AG09319 (cell line): ENCODE measurements around the gene SERTAD3.

Experiments
- DNase-seq: peaks from one replicate; pipeline ENCODE4 v3.0.0-alpha.2; 2010; ENCODE audit warnings: low read depth; ENCODE audit errors: extremely low read depth
- TF ChIP-seq, protein P1 (sequence below): IDR thresholded peaks from 2 replicates; pipeline ENCODE4 v1.5.1; 2011; ENCODE audit warnings: low read depth, mild to moderate bottlenecking, inconsistent platforms, low read length, moderate library complexity

Gene SERTAD3

GRCh38 chr19:40416918-40417642 lies 27.1 kb downstream of the SERTAD3 start:
- TF ChIP-seq, protein P1, sequence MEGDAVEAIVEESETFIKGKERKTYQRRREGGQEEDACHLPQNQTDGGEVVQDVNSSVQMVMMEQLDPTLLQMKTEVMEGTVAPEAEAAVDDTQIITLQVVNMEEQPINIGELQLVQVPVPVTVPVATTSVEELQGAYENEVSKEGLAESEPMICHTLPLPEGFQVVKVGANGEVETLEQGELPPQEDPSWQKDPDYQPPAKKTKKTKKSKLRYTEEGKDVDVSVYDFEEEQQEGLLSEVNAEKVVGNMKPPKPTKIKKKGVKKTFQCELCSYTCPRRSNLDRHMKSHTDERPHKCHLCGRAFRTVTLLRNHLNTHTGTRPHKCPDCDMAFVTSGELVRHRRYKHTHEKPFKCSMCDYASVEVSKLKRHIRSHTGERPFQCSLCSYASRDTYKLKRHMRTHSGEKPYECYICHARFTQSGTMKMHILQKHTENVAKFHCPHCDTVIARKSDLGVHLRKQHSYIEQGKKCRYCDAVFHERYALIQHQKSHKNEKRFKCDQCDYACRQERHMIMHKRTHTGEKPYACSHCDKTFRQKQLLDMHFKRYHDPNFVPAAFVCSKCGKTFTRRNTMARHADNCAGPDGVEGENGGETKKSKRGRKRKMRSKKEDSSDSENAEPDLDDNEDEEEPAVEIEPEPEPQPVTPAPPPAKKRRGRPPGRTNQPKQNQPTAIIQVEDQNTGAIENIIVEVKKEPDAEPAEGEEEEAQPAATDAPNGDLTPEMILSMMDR, result no peak
- DNase-seq, result no peak

- TF ChIP-seq, protein P1, result no peak
- no peak for DNase-seq
These were observed 28.4 kb downstream of the SERTAD3 start for GRCh38 chr19:40415768-40416167.

DNA sequence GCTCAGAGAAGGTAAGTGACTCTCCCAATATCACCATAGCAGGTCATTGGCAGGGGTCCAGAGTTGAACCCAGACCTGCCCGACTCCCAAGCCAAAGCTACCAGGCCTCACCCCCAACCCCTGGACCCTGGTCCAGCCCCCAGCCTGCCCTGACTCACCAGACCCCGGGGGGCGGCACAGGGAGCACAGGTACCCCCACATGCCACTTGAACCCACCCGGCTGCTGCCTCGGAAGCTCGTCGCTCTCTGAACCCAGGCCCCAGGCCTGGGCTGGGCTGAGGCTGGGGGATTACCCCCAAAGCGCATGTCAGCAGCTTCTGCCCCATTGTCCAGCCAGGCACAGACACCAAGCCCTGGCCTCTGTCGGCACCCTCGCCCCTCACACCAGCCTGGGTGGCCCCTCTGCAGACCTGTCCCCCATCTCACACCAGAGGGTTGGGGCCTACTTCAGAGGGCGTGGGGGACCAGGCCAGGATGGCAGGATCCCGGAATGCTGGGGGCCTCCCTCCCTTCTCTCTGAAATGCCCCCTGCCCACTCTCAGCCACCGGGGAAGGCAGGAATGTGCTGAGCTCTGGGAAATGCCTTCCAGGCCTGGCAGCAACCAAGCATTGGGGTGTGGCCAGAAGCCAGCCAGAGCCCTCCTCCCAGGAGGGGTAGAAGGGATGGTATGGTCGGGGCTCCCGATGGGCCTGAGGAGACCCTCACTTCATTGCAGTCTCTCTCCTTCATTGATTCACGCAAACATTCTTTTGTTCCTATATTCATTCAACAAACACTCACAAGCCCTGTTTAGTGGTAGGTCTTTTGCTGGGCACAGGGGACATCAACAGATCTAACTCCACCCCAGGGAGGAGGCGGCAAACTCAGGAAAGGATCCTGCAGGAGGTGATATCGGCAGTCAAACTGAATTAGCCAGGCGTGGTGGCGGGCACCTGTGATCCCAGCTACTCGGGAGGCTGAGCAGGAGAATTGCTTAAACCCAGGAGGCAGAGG lies 29.3 kb downstream of the SERTAD3 start:
- DNase-seq, result no peak

DNA sequence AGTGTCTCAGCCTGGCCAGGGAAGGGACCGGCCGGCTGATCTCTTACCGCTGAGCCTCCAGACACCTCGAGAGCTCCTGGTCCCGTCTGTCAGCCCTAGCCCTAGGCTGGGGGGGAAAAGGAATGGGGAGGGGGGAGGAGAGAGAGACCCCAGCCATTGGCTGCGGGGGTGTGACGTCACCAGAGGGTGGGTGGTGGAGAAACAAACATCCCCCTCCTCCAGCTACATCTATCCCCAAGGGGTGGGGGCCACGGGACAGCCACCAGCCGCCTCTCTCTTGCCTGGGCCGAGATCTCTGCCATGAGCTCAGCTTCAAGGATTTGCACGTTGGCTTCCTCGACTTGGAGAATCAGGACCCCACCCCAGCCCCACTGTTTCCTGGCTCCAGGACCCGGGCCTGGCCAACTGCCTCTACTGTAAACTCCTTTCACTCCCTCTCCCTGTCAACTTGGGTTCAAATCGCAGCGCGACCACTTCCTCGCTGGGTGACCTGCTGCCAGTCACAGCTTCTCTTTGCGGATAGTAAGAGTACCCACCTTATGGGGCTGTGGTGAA lies 30.8 kb downstream of the SERTAD3 start, which contains the start of gene PRX:
TSS of gene PRX (minus strand) at position 88 of the 555 bp plus-strand sequence. CDS start 5,446 bp downstream, outside the sequence.
- TF ChIP-seq, protein P1, result no peak
- no peak for DNase-seq

More for the DNA sequence above, 29.3 kb downstream of the SERTAD3 start:
- TF ChIP-seq, protein P1, result no peak

- DNase-seq, result no peak
- TF ChIP-seq, protein P1, result no peak
These were observed 31.3 kb downstream of the SERTAD3 start for GRCh38 chr19:40412866-40413265.

- DNase-seq, result no peak
- TF ChIP-seq, protein P1, result no peak
These were observed 32.1 kb downstream of the SERTAD3 start for GRCh38 chr19:40411958-40412499.
